Measurements from ENCODE around the gene FYB1.

Gene FYB1

GRCh38 chr5:39082995-39083394, 136.4 kb downstream of the FYB1 start:
- H3K27me3 ChIP-seq (ENCODE audit: control insufficient read depth, insufficient read depth, low read length), result no peaks in the 10 kb centered on the region
- H3K9me3 ChIP-seq (ENCODE audit: control insufficient read depth, insufficient read depth, low read length), result no peaks in the 10 kb centered on the region
- WGBS (ENCODE audit: insufficient coverage, insufficient read length), result no CpG with 5 or more reads among the region's 3 CpGs
- H3K4me3 ChIP-seq (ENCODE audit: low read length), result no peak overlapping the region
- DNase-seq (ENCODE audit: low read depth, low spot score), result no peak
- no peak overlapping the region for H3K27ac ChIP-seq (ENCODE audit: low read length)
- no peaks in the 10 kb centered on the region for H3K36me3 ChIP-seq (ENCODE audit: control insufficient read depth, insufficient read depth, low read length)
- H3K4me1 ChIP-seq (ENCODE audit: control insufficient read depth, insufficient read depth, low read length), result no peaks in the 10 kb centered on the region

- Histone ChIP-seq H3K9me3 (ENCODE audit: control insufficient read depth, insufficient read depth, low read length) (no peaks in the 10 kb centered on the region), H3K27me3 (ENCODE audit: control insufficient read depth, insufficient read depth, low read length) (no peaks in the 10 kb centered on the region), H3K36me3 (ENCODE audit: control insufficient read depth, insufficient read depth, low read length) (no peaks in the 10 kb centered on the region), H3K27ac (ENCODE audit: low read length) (no peak overlapping the region), H3K4me3 (ENCODE audit: low read length) (no peak overlapping the region), H3K4me1 (ENCODE audit: control insufficient read depth, insufficient read depth, low read length) (no peaks in the 10 kb centered on the region)
- no CpG with 5 or more reads among the region's 3 CpGs for WGBS (ENCODE audit: insufficient coverage, insufficient read length)
- DNase-seq (ENCODE audit: low read depth, low spot score), result no peak
These were observed 138.7 kb downstream of the FYB1 start for GRCh38 chr5:39080597-39081204.

- WGBS (ENCODE audit: insufficient coverage, insufficient read length), result no CpG with 5 or more reads among the region's 2 CpGs
- H3K4me1 ChIP-seq (ENCODE audit: control insufficient read depth, insufficient read depth, low read length), result no peaks in the 10 kb centered on the region
- H3K27ac ChIP-seq (ENCODE audit: low read length), result no peak overlapping the region
- H3K4me3 ChIP-seq (ENCODE audit: low read length), result no peak overlapping the region
- no peak for DNase-seq (ENCODE audit: low read depth, low spot score)
- H3K9me3 ChIP-seq (ENCODE audit: control insufficient read depth, insufficient read depth, low read length), result no peaks in the 10 kb centered on the region
- no peaks in the 10 kb centered on the region for H3K27me3 ChIP-seq (ENCODE audit: control insufficient read depth, insufficient read depth, low read length)
- H3K36me3 ChIP-seq (ENCODE audit: control insufficient read depth, insufficient read depth, low read length), result no peaks in the 10 kb centered on the region
These were observed 139.2 kb downstream of the FYB1 start for GRCh38 chr5:39080168-39080567.

- no CpG with 5 or more reads among the region's 2 CpGs for WGBS (ENCODE audit: insufficient coverage, insufficient read length)
- Histone ChIP-seq H3K4me3 (ENCODE audit: low read length) (no peak overlapping the region), H3K27me3 (ENCODE audit: control insufficient read depth, insufficient read depth, low read length) (no peaks in the 10 kb centered on the region), H3K36me3 (ENCODE audit: control insufficient read depth, insufficient read depth, low read length) (no peaks in the 10 kb centered on the region), H3K27ac (ENCODE audit: low read length) (no peak overlapping the region), H3K9me3 (ENCODE audit: control insufficient read depth, insufficient read depth, low read length) (no peaks in the 10 kb centered on the region), H3K4me1 (ENCODE audit: control insufficient read depth, insufficient read depth, low read length) (no peaks in the 10 kb centered on the region)
- no peak for DNase-seq (ENCODE audit: low read depth, low spot score)
These were observed 140.2 kb downstream of the FYB1 start for GRCh38 chr5:39079147-39079546.

GRCh38 chr5:39076757-39077728, 142.3 kb downstream of the FYB1 start:
- Histone ChIP-seq H3K4me3 (ENCODE audit: low read length) (no peak overlapping the region), H3K27ac (ENCODE audit: low read length) (no peak overlapping the region), H3K36me3 (ENCODE audit: control insufficient read depth, insufficient read depth, low read length) (no peaks in the 10 kb centered on the region), H3K27me3 (ENCODE audit: control insufficient read depth, insufficient read depth, low read length) (no peaks in the 10 kb centered on the region), H3K9me3 (ENCODE audit: control insufficient read depth, insufficient read depth, low read length) (no peaks in the 10 kb centered on the region), H3K4me1 (ENCODE audit: control insufficient read depth, insufficient read depth, low read length) (no peaks in the 10 kb centered on the region)
- no peak for DNase-seq (ENCODE audit: low read depth, low spot score)
- WGBS (ENCODE audit: insufficient coverage, insufficient read length), result no CpG with 5 or more reads among the region's 6 CpGs

GRCh38 chr5:39076101-39076756, 143.1 kb downstream of the FYB1 start:
- no peaks in the 10 kb centered on the region for H3K27me3 ChIP-seq (ENCODE audit: control insufficient read depth, insufficient read depth, low read length)
- no peak overlapping the region for H3K4me3 ChIP-seq (ENCODE audit: low read length)
- no peaks in the 10 kb centered on the region for H3K9me3 ChIP-seq (ENCODE audit: control insufficient read depth, insufficient read depth, low read length)
- no peaks in the 10 kb centered on the region for H3K4me1 ChIP-seq (ENCODE audit: control insufficient read depth, insufficient read depth, low read length)
- no peaks in the 10 kb centered on the region for H3K36me3 ChIP-seq (ENCODE audit: control insufficient read depth, insufficient read depth, low read length)
- no peak for DNase-seq (ENCODE audit: low read depth, low spot score)
- 100% methylated on average over 1 of the region's 6 CpGs for WGBS (ENCODE audit: insufficient coverage, insufficient read length)
- H3K27ac ChIP-seq (ENCODE audit: low read length), result no peak overlapping the region

GRCh38 chr5:39074017-39074814, 145.1 kb downstream of the FYB1 start, which contains the start of gene RICTOR:
TSS of gene RICTOR (minus strand) at chr5:39074399. CDS start at chr5:39074377, 22 bp downstream.
- no peaks in the 10 kb centered on the region for H3K4me1 ChIP-seq (ENCODE audit: control insufficient read depth, insufficient read depth, low read length)
- H3K36me3 ChIP-seq (ENCODE audit: control insufficient read depth, insufficient read depth, low read length), result no peaks in the 10 kb centered on the region
- peak; percentile 55 for DNase-seq (ENCODE audit: low read depth, low spot score)
- no peak within 1 kb of the TSS for H3K27ac ChIP-seq (ENCODE audit: low read length)
- no CpG with 5 or more reads among the region's 94 CpGs for WGBS (ENCODE audit: insufficient coverage, insufficient read length)
- H3K27me3 ChIP-seq (ENCODE audit: control insufficient read depth, insufficient read depth, low read length), result no peaks in the 10 kb centered on the region
- peak within 1 kb of the TSS; percentile 73 for H3K4me3 ChIP-seq (ENCODE audit: low read length)
- H3K9me3 ChIP-seq (ENCODE audit: control insufficient read depth, insufficient read depth, low read length), result no peaks in the 10 kb centered on the region

- H3K27me3 ChIP-seq (ENCODE audit: control insufficient read depth, insufficient read depth, low read length), result no peaks in the 10 kb centered on the region
- peak overlapping the region; percentile 73 for H3K4me3 ChIP-seq (ENCODE audit: low read length)
- no peaks in the 10 kb centered on the region for H3K4me1 ChIP-seq (ENCODE audit: control insufficient read depth, insufficient read depth, low read length)
- no CpG with 5 or more reads among the region's 29 CpGs for WGBS (ENCODE audit: insufficient coverage, insufficient read length)
- no peak overlapping the region for H3K27ac ChIP-seq (ENCODE audit: low read length)
- no peaks in the 10 kb centered on the region for H3K9me3 ChIP-seq (ENCODE audit: control insufficient read depth, insufficient read depth, low read length)
- no peak for DNase-seq (ENCODE audit: low read depth, low spot score)
- no peaks in the 10 kb centered on the region for H3K36me3 ChIP-seq (ENCODE audit: control insufficient read depth, insufficient read depth, low read length)
These were observed 145.7 kb downstream of the FYB1 start for GRCh38 chr5:39073767-39074016.

GRCh38 chr5:39072925-39073766, 146.2 kb downstream of the FYB1 start:
- Histone ChIP-seq H3K4me3 (ENCODE audit: low read length) (peak overlapping the region; percentile 73), H3K4me1 (ENCODE audit: control insufficient read depth, insufficient read depth, low read length) (no peaks in the 10 kb centered on the region), H3K9me3 (ENCODE audit: control insufficient read depth, insufficient read depth, low read length) (no peaks in the 10 kb centered on the region), H3K27ac (ENCODE audit: low read length) (no peak overlapping the region), H3K27me3 (ENCODE audit: control insufficient read depth, insufficient read depth, low read length) (no peaks in the 10 kb centered on the region), H3K36me3 (ENCODE audit: control insufficient read depth, insufficient read depth, low read length) (no peaks in the 10 kb centered on the region)
- no peak for DNase-seq (ENCODE audit: low read depth, low spot score)
- WGBS (ENCODE audit: insufficient coverage, insufficient read length), result no CpG with 5 or more reads among the region's 27 CpGs

Data from iPS DF 6.9 (cell line).